HepG2 (cell line): ENCODE data around the gene NDOR1. TPM values are rescaled to one million over a fixed set of nuclear protein-coding genes. Genes with fewer than 3 reads are reported as not detected.

Source experiments
- CSRNP1 ChIP-seq: sonication (generic); formaldehyde crosslinking; IDR thresholded peaks from 2 replicates; pipeline ENCODE4 v1.8.1; 2023; ENCODE audit warnings: mild to moderate bottlenecking, missing genetic modification reagents
- FOXO4 ChIP-seq: sonication (generic); formaldehyde crosslinking; conservative IDR thresholded peaks from 2 replicates; pipeline ENCODE4 v1.8.1; 2023; ENCODE audit warnings: missing genetic modification reagents
- HNRNPLL ChIP-seq: fragments of 200-400 bp; formaldehyde crosslinking; IDR thresholded peaks from 2 replicates; pipeline ENCODE4 v1.6.1; 2017; ENCODE audit warnings: mild to moderate bottlenecking, low read depth, low read length; ENCODE audit not compliant: poor library complexity, severe bottlenecking
- HNRNPUL1 ChIP-seq: fragments of 200-400 bp; formaldehyde crosslinking; IDR thresholded peaks from 2 replicates; pipeline ENCODE4 v1.6.1; 2017; ENCODE audit warnings: low read depth, mild to moderate bottlenecking, low read length, moderate library complexity
- KDM5B ChIP-seq: sonication (generic); formaldehyde crosslinking; IDR thresholded peaks from 2 replicates; pipeline ENCODE4 v1.4.0; 2020; ENCODE audit warnings: missing genetic modification reagents, mild to moderate bottlenecking, borderline replicate concordance
- MAFK ChIP-seq, 2 experiments: IDR thresholded peaks in 1 of 2; conservative IDR thresholded peaks in 1 of 2; 2 replicates each; pipeline ENCODE4 v1.6.1; 2011; ENCODE audit warnings: improper control_type of control experiment in 2 of 2, low read length in 2 of 2
- MYNN ChIP-seq: sonication (generic); formaldehyde crosslinking; IDR thresholded peaks from 2 replicates; pipeline ENCODE4 v1.4.0; 2020; ENCODE audit warnings: mild to moderate bottlenecking, low read depth, missing genetic modification reagents
- NFAT5 ChIP-seq: sonication (generic); formaldehyde crosslinking; IDR thresholded peaks from 2 replicates; pipeline ENCODE4 v1.4.0; 2020; ENCODE audit warnings: missing genetic modification reagents
- PRPF4 ChIP-seq: fragments of 200-400 bp; formaldehyde crosslinking; IDR thresholded peaks from 2 replicates; pipeline ENCODE4 v1.6.1; 2016; ENCODE audit warnings: low read length, low read depth; ENCODE audit not compliant: poor library complexity, severe bottlenecking
- SRSF1 ChIP-seq: fragments of 200-400 bp; formaldehyde crosslinking; optimal IDR thresholded peaks from 2 replicates; pipeline ENCODE3; 2017; ENCODE audit warnings: mild to moderate bottlenecking, low read depth, low read length, moderate library complexity
- ZBTB34 ChIP-seq: sonication (generic); formaldehyde crosslinking; IDR thresholded peaks from 2 replicates; pipeline ENCODE4 v1.8.0; 2022; ENCODE audit warnings: mild to moderate bottlenecking, missing genetic modification reagents
- ZEB1 ChIP-seq: IDR thresholded peaks from 2 replicates; pipeline ENCODE4 v1.6.1; 2012; ENCODE audit warnings: mild to moderate bottlenecking, low read depth, inconsistent platforms; ENCODE audit not compliant: insufficient replicate concordance
- ZNF124 ChIP-seq: sonication (generic); formaldehyde crosslinking; IDR thresholded peaks from 2 replicates; pipeline ENCODE4 v1.4.0; 2020; ENCODE audit warnings: missing genetic modification reagents
- ZNF230 ChIP-seq: sonication (generic); formaldehyde crosslinking; IDR thresholded peaks from 2 replicates; pipeline ENCODE4 v1.4.0; 2020; ENCODE audit warnings: mild to moderate bottlenecking, missing genetic modification reagents
- ZNF383 ChIP-seq: sonication (generic); formaldehyde crosslinking; IDR thresholded peaks from 2 replicates; pipeline ENCODE4 v1.4.0; 2020; ENCODE audit warnings: missing genetic modification reagents, mild to moderate bottlenecking, borderline replicate concordance
- ZNF704 ChIP-seq: sonication (generic); formaldehyde crosslinking; IDR thresholded peaks from 2 replicates; pipeline ENCODE4 v1.8.1; 2023; ENCODE audit warnings: mild to moderate bottlenecking, inconsistent platforms, moderate library complexity, missing genetic modification reagents, borderline replicate concordance
- ZNF841 ChIP-seq: sonication (generic); formaldehyde crosslinking; IDR thresholded peaks from 2 replicates; pipeline ENCODE4 v1.8.1; 2023; ENCODE audit warnings: missing genetic modification reagents, borderline replicate concordance
- polyA plus RNA-seq, 8 experiments: library from polyadenylated mRNA; depleted of rRNA in 3 of 8; stranded (reverse) in 7 of 8; unstranded in 1 of 8; fragments of >200 nt; fragmentation: Illumina TruSeq in 4 of 8; extraction: Trizol in 4 of 8; gene quantifications; 2 replicates each; pipeline versions ENCODE4 v1.2.1 to v1.2.3, GENCODE V29; 2011 to 2016; ENCODE audit warnings: low read depth in 4 of 8, missing spikeins in 1 of 8, mixed read lengths in 1 of 8; ENCODE audit not compliant: insufficient read depth in 1 of 8
- total RNA-seq, 5 experiments: library from RNA; depleted of rRNA; stranded (reverse); fragments of >200 nt; fragmentation: Illumina TruSeq; extraction: Trizol; gene quantifications; 2 replicates each; pipeline ENCODE4 v1.2.3, GENCODE V29; 2016; ENCODE audit warnings: low read depth in 1 of 5

Gene NDOR1
- total and polyA plus RNA-seq, 2 of the 13 experiments (the other 11 are each of a cell fraction or from before 2014, with no cell fraction given) = 3.6 to 8.7 TPM

- TF ChIP-seq FOXO4 = no peak
- no peak for TF ChIP-seq NFAT5 (CRISPR knock-in tag)
- no peak for TF ChIP-seq MYNN (CRISPR knock-in tag)
- no peak for TF ChIP-seq CSRNP1 (CRISPR knock-in tag)
- no peak for TF ChIP-seq ZNF383 (CRISPR knock-in tag)
- TF ChIP-seq ZNF841 (CRISPR knock-in tag) = no peak
- no peak for TF ChIP-seq ZBTB34 (CRISPR knock-in tag)
- no peak for TF ChIP-seq SRSF1
- 0 out of 2 replicates have a peak, but pooled peaks have one; percentile 21 for TF ChIP-seq ZNF124 (CRISPR knock-in tag)
- TF ChIP-seq KDM5B (CRISPR knock-in tag) = no peak
- TF ChIP-seq HNRNPUL1 = no peak
- no peak for TF ChIP-seq PRPF4
- no peak for TF ChIP-seq ZNF704 (CRISPR knock-in tag)
- peak; percentile 94 for TF ChIP-seq ZEB1
- TF ChIP-seq HNRNPLL = no peak
- no peak for TF ChIP-seq MAFK (conservative IDR thresholded peaks at IDR 0.05 in 1 of 2, IDR thresholded peaks at IDR 0.05 in 1 of 2; ENCODE audit: low read length in 2 of 2)
- TF ChIP-seq ZNF230 (CRISPR knock-in tag) = no peak
These were observed 7.2 kb upstream of the NDOR1 start (continued) for GRCh38 chr9:137198051-137198901.
